Activated CD4-positive, alpha-beta T cell treated with anti-CD3 and anti-CD28 coated beads, Interleukin-2, amount 10 ng/mL, durations not matched to agents 24 days and 14 days (primary cell): ENCODE data around the gene KIF3B. TPM values are rescaled to one million over a fixed set of nuclear protein-coding genes. Genes with fewer than 3 reads are reported as not detected.
A peak's percentile ranks its signal among the peaks of the same experiment; 100 is the strongest.

Experiments used
- DNase-seq: peaks from one replicate; pipeline ENCODE4 v3.0.0; 2022
- H3K27ac Mint-ChIP-seq: one replicate; pipeline ENCODE4 v1.8.0; 2022; ENCODE audit warnings: mild to moderate bottlenecking, mixed read lengths
- H3K27me3 Mint-ChIP-seq: one replicate; pipeline ENCODE4 v1.8.0; 2022; ENCODE audit warnings: mixed read lengths
- H3K36me3 Mint-ChIP-seq: one replicate; pipeline ENCODE4 v1.8.0; 2022; ENCODE audit warnings: low read depth, mild to moderate bottlenecking, mixed read lengths
- H3K4me1 Mint-ChIP-seq: one replicate; pipeline ENCODE4 v1.8.0; 2021; ENCODE audit warnings: mixed read lengths
- H3K4me3 Mint-ChIP-seq: one replicate; pipeline ENCODE4 v1.8.0; 2022; ENCODE audit warnings: mild to moderate bottlenecking, moderate library complexity, mixed read lengths
- H3K9me3 Mint-ChIP-seq: one replicate; pipeline ENCODE4 v1.8.0; 2021; ENCODE audit warnings: mixed read lengths
- intact Hi-C: fragments of 100-400 bp; cut with micrococcal nuclease; formaldehyde crosslinking; loops from one replicate; pipeline ENCODE4 v1.15.1; 2023
- total RNA-seq: library from RNA; stranded (reverse); gene quantifications from 2 replicates; pipeline ENCODE4 v1.2.3, GENCODE V29; 2022

The KIF3B gene
- total RNA-seq = 34.7 and 35.5 TPM in 2 replicates

- Mint-ChIP-seq H3K4me3 (peak within 1 kb of the TSS; percentile 97), H3K27ac (peak within 1 kb of the TSS; percentile 91), H3K4me1 (peaks cover 36% of the 10 kb centered on the region), H3K9me3 (peaks cover 8% of the 10 kb centered on the region), H3K27me3 (no peaks in the 10 kb centered on the region), H3K36me3 (peaks cover 27% of the 10 kb centered on the region)
- DNase-seq = peak; percentile 96
- intact Hi-C loops = loop anchor here (1.0 kb wide), 2 partner anchors 8 to 25 kb away; no protein-coding TSS in a partner anchor
These were observed at the start of gene KIF3B for GRCh38 chr20:32277361-32278198. KIF3B (plus strand) TSS chr20:32277651; CDS start chr20:32309778, 32,127 bp downstream.

- H3K9me3 Mint-ChIP-seq = no peaks in the 10 kb centered on the region
These were observed 49.4 kb upstream of the KIF3B start for GRCh38 chr20:32227744-32228688.

GRCh38 chr20:32229251-32229747 lies 48.2 kb upstream of the KIF3B start:
- Mint-ChIP-seq H3K9me3 (no peaks in the 10 kb centered on the region), H3K4me1 (peaks cover 32% of the 10 kb centered on the region), H3K27me3 (no peaks in the 10 kb centered on the region), H3K27ac (peak overlapping the region; percentile 40), H3K36me3 (peaks cover 72% of the 10 kb centered on the region), H3K4me3 (no peak overlapping the region)
- no peak for DNase-seq
- intact Hi-C loops = no loop called here

More at GRCh38 chr20:32227744-32228688, 49.4 kb upstream of the KIF3B start:
- H3K27ac Mint-ChIP-seq = peak overlapping the region; percentile 4
- H3K27me3 Mint-ChIP-seq = no peaks in the 10 kb centered on the region
- H3K4me3 Mint-ChIP-seq = no peak overlapping the region
- peaks cover 26% of the 10 kb centered on the region for H3K4me1 Mint-ChIP-seq
- peaks cover 68% of the 10 kb centered on the region for H3K36me3 Mint-ChIP-seq
- DNase-seq = no peak
- intact Hi-C loops = no loop called here

GRCh38 chr20:32230707-32231106 lies 46.7 kb upstream of the KIF3B start:
- H3K27ac Mint-ChIP-seq = peak overlapping the region; percentile 65
- H3K27me3 Mint-ChIP-seq = no peaks in the 10 kb centered on the region
- no peak for DNase-seq
- H3K9me3 Mint-ChIP-seq = no peaks in the 10 kb centered on the region
- intact Hi-C loops = loop anchor here (1.0 kb wide), 1 partner anchor 7 kb away; no protein-coding TSS in a partner anchor
- peaks cover 76% of the 10 kb centered on the region for H3K36me3 Mint-ChIP-seq
- H3K4me1 Mint-ChIP-seq = peaks cover 30% of the 10 kb centered on the region
- H3K4me3 Mint-ChIP-seq = no peak overlapping the region

GRCh38 chr20:32231245-32231644 lies 46.2 kb upstream of the KIF3B start:
- Mint-ChIP-seq H3K36me3 (peaks cover 76% of the 10 kb centered on the region), H3K27ac (peak overlapping the region; percentile 96), H3K9me3 (no peaks in the 10 kb centered on the region), H3K4me3 (peak overlapping the region; percentile 33), H3K4me1 (peaks cover 29% of the 10 kb centered on the region), H3K27me3 (no peaks in the 10 kb centered on the region)
- DNase-seq = no peak
- intact Hi-C loops = loop anchor here (1.0 kb wide), 1 partner anchor 8 kb away; no protein-coding TSS in a partner anchor

- Mint-ChIP-seq H3K9me3 (no peaks in the 10 kb centered on the region), H3K4me1 (peaks cover 29% of the 10 kb centered on the region), H3K36me3 (peaks cover 75% of the 10 kb centered on the region), H3K27ac (peak overlapping the region; percentile 96), H3K4me3 (peak overlapping the region; percentile 75), H3K27me3 (no peaks in the 10 kb centered on the region)
- peak; percentile 82 for DNase-seq
- intact Hi-C loops = loop anchor here (1.0 kb wide), 4 partner anchors 9 to 53 kb away; no protein-coding TSS in a partner anchor
These were observed 45.6 kb upstream of the KIF3B start for GRCh38 chr20:32231847-32232246.

- Mint-ChIP-seq H3K9me3 (no peaks in the 10 kb centered on the region), H3K27me3 (no peaks in the 10 kb centered on the region), H3K4me3 (peak overlapping the region; percentile 75), H3K4me1 (peaks cover 34% of the 10 kb centered on the region), H3K27ac (peak overlapping the region; percentile 96), H3K36me3 (peaks cover 78% of the 10 kb centered on the region)
- no peak for DNase-seq
- intact Hi-C loops = loop anchor here (1.0 kb wide), 3 partner anchors 20 to 53 kb away; no protein-coding TSS in a partner anchor
These were observed 45.0 kb upstream of the KIF3B start for GRCh38 chr20:32232326-32232886.

GRCh38 chr20:32233286-32233685 lies 44.2 kb upstream of the KIF3B start:
- Mint-ChIP-seq H3K9me3 (no peaks in the 10 kb centered on the region), H3K4me3 (peak overlapping the region; percentile 22), H3K4me1 (peaks cover 34% of the 10 kb centered on the region), H3K27ac (peak overlapping the region; percentile 96), H3K36me3 (peaks cover 71% of the 10 kb centered on the region), H3K27me3 (no peaks in the 10 kb centered on the region)
- intact Hi-C loops = no loop called here
- DNase-seq = no peak

GRCh38 chr20:32234135-32234808 lies 43.2 kb upstream of the KIF3B start:
- peaks cover 65% of the 10 kb centered on the region for H3K36me3 Mint-ChIP-seq
- intact Hi-C loops = no loop called here
- peak overlapping the region; percentile 51 for H3K27ac Mint-ChIP-seq
- H3K4me1 Mint-ChIP-seq = peaks cover 34% of the 10 kb centered on the region
- no peak for DNase-seq
- H3K27me3 Mint-ChIP-seq = no peaks in the 10 kb centered on the region
- H3K4me3 Mint-ChIP-seq = no peak overlapping the region
- no peaks in the 10 kb centered on the region for H3K9me3 Mint-ChIP-seq

GRCh38 chr20:32235331-32236047 lies 42.0 kb upstream of the KIF3B start:
- Mint-ChIP-seq H3K27me3 (no peaks in the 10 kb centered on the region), H3K36me3 (peaks cover 60% of the 10 kb centered on the region), H3K4me3 (no peak overlapping the region), H3K9me3 (no peaks in the 10 kb centered on the region), H3K27ac (peak overlapping the region; percentile 31), H3K4me1 (peaks cover 41% of the 10 kb centered on the region)
- intact Hi-C loops = no loop called here
- DNase-seq = no peak

GRCh38 chr20:32236048-32236533 lies 41.4 kb upstream of the KIF3B start:
- peaks cover 38% of the 10 kb centered on the region for H3K4me1 Mint-ChIP-seq

GRCh38 chr20:32236819-32237218 lies 40.6 kb upstream of the KIF3B start:
- Mint-ChIP-seq H3K9me3 (no peaks in the 10 kb centered on the region), H3K4me1 (peaks cover 31% of the 10 kb centered on the region), H3K36me3 (peaks cover 47% of the 10 kb centered on the region), H3K27me3 (no peaks in the 10 kb centered on the region), H3K27ac (peak overlapping the region; percentile 5), H3K4me3 (no peak overlapping the region)
- no peak for DNase-seq
- intact Hi-C loops = no loop called here

More at GRCh38 chr20:32236048-32236533, 41.4 kb upstream of the KIF3B start:
- Mint-ChIP-seq H3K27ac (no peak overlapping the region), H3K27me3 (no peaks in the 10 kb centered on the region), H3K9me3 (no peaks in the 10 kb centered on the region), H3K36me3 (peaks cover 54% of the 10 kb centered on the region), H3K4me3 (no peak overlapping the region)
- intact Hi-C loops = no loop called here
- DNase-seq = no peak
